M059J (cell line): ENCODE measurements around the gene PET100. TPM values are rescaled to one million over a fixed set of nuclear protein-coding genes. Genes with fewer than 3 reads are reported as not detected.

Experiments
- DNase-seq: peaks from one replicate; pipeline ENCODE4 v3.0.0-alpha.2; 2012; ENCODE audit warnings: low read depth
- total RNA-seq: library from RNA; depleted of rRNA; stranded (reverse); fragments of >200 nt; shearing (Covaris generic); gene quantifications from 2 replicates; pipeline ENCODE4 v1.2.3, GENCODE V29; 2014; rRNA removed

PET100 gene
- total RNA-seq, 1 experiment from 2014 or later: 67.8 TPM

GRCh38 chr19:7679771-7680605, 50.4 kb downstream of the PET100 start:
- no peak for DNase-seq

GRCh38 chr19:7680606-7681339, 51.2 kb downstream of the PET100 start, which contains the start of gene TRAPPC5:
Gene TRAPPC5, plus strand, starts transcription at chr19:7680833. Its CDS starts 1,421 bp downstream, at chr19:7682254.
- DNase-seq: peak; percentile 69

Other genes starting within 250 kb of the PET100 start
- gene PEX11G, start 140.8 kb upstream of the PET100 start, total RNA-seq: 0.20 and 0.74 TPM in 2 replicates
- 27.2 and 55.4 TPM in 2 replicates for gene ZNF358, start 113.7 kb upstream of the PET100 start, total RNA-seq
- 2.9 and 7.8 TPM in 2 replicates for gene MCOLN1, start 107.2 kb upstream of the PET100 start, total RNA-seq
- gene PNPLA6, start 94.1 kb upstream of the PET100 start, total RNA-seq: 46.3 and 86.0 TPM in 2 replicates
- gene CAMSAP3, start 33.9 kb upstream of the PET100 start, total RNA-seq: 0.15 TPM in 1 of 2 replicates, not detected in the other
- 26.0 and 38.5 TPM in 2 replicates for gene XAB2, start 248 bp upstream of the PET100 start, total RNA-seq
- gene PCP2, start 3.9 kb downstream of the PET100 start, total RNA-seq: not detected in 2 replicates
- gene STXBP2, start 7.3 kb downstream of the PET100 start, total RNA-seq: 0.30 and 2.8 TPM in 2 replicates
- gene RETN, start 39.3 kb downstream of the PET100 start, total RNA-seq: not detected in 2 replicates
- not detected in 2 replicates for gene MCEMP1, start 47.3 kb downstream of the PET100 start, total RNA-seq
- 89.9 and 101 TPM in 2 replicates for gene TRAPPC5, start 51.0 kb downstream of the PET100 start, total RNA-seq
- gene FCER2, start 72.3 kb downstream of the PET100 start, total RNA-seq: not detected in 2 replicates
- gene CLEC4G, start 102.3 kb downstream of the PET100 start, total RNA-seq: not detected in 2 replicates
- gene CD209, start 117.7 kb downstream of the PET100 start, total RNA-seq: not detected in 2 replicates
- gene CLEC4M, start 133.4 kb downstream of the PET100 start, total RNA-seq: not detected in 2 replicates
- 20.7 and 29.2 TPM in 2 replicates for gene EVI5L, start 200.4 kb downstream of the PET100 start, total RNA-seq
- not detected in 2 replicates for gene PRR36, start 244.6 kb downstream of the PET100 start, total RNA-seq